IPS-NIHi11 (cell line): ENCODE measurements around the gene NOL9.
"Not testable (repeated sequence)": the region's sequence is repeated elsewhere in the genome, so short reads cannot be mapped to it uniquely, and the experiment has no call there.

Experiments
- DNase-seq: peaks from one replicate; pipeline ENCODE4 v3.0.0; 2012; ENCODE audit warnings: mixed read lengths, low spot score

NOL9 gene

GRCh38 chr1:6503884-6504602 lies 50.3 kb downstream of the NOL9 start:
- peak; percentile 17 for DNase-seq

- DNase-seq: peak; percentile 20
Measured at GRCh38 chr1:6502000-6502891, 52.1 kb downstream of the NOL9 start.

GRCh38 chr1:6501279-6501813 lies 53.0 kb downstream of the NOL9 start:
- no peak for DNase-seq

- peak; percentile 26 for DNase-seq
Measured at GRCh38 chr1:6500544-6501278, 53.6 kb downstream of the NOL9 start.

- no peak for DNase-seq
Measured at GRCh38 chr1:6499296-6499695, 55.0 kb downstream of the NOL9 start.

DNA sequence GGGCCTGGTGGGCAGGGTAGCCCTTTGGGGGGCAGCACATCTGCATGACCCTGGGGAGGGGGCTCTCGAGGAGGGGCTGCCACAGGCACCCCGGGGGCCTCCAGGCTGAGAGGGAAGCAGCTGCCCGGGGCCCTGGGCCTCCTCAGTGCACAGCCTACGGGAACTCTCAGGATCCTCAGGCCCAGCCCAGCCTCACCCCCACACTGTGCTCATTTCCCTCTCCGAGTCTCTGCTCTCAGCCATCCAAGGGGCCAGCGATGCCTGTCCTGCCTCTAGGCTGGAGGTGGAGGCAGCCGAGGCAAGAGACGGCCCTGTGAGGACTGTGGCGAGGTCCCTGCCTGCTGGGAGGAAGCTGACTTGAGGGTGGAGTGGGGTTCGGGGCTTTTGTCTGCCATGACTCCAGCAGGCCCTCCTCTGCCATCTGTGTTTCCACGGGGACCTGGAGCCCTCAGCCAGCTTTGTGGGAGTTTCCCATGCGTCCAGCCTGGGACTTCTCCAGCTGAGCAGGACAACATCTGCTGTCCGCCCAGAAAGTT lies 55.7 kb downstream of the NOL9 start:
- no peak for DNase-seq

GRCh38 chr1:6497867-6498575 lies 56.3 kb downstream of the NOL9 start:
- no peak for DNase-seq

DNA sequence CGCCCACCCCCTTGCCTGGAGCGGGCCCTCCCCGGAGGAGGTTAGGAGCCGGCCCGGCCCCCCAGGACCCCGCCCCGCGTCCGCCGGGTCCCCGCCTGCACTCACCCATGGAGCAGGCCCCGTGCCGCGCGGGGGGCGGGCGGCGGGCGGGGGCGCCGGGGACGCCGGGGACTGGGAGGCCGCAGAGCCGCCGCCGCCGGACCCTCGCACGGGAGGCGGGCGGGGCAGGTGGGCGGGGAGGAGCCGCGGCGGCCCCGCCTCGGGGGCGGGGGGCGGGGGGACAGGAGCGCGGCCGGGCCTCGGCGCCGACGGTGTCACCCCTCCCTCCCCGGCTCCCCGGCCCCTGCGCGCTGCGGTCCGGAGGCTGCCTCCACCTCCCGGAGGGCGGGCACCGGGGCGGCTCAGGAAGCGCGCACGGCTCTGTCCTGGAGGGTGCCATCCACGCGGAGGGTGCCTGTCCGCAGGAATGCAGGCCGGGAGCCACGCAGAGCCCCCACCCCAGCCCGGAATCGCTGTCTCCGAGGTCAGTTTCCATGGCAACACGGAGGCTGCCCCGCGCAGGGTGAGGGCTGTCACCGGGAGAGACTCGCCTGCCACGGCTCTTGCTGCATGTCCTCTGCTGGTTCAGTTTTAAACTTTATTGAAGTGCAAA lies 57.0 kb downstream of the NOL9 start:
- DNase-seq: peak; percentile 97

- DNase-seq: no peak
Measured at GRCh38 chr1:6496890-6497214, 57.5 kb downstream of the NOL9 start.

DNA sequence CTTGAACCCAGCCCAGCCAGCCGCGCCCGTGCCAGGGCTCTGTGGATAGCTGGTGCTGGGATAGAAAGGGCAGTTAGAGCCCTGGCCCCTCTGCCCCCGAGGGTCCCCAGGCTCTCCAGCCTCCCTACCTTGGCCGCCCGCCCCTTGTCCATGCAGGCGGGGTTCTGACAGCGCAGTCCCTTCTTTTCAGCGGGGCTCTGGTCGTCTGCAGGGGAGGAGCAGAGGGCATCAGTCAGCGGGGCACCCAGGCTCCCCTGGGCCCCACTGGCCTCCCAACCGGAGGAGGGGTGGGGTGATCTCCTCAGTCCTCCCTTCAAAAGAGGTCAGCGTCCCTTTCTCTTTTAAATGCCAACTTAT lies 58.0 kb downstream of the NOL9 start:
- DNase-seq: no peak

DNA sequence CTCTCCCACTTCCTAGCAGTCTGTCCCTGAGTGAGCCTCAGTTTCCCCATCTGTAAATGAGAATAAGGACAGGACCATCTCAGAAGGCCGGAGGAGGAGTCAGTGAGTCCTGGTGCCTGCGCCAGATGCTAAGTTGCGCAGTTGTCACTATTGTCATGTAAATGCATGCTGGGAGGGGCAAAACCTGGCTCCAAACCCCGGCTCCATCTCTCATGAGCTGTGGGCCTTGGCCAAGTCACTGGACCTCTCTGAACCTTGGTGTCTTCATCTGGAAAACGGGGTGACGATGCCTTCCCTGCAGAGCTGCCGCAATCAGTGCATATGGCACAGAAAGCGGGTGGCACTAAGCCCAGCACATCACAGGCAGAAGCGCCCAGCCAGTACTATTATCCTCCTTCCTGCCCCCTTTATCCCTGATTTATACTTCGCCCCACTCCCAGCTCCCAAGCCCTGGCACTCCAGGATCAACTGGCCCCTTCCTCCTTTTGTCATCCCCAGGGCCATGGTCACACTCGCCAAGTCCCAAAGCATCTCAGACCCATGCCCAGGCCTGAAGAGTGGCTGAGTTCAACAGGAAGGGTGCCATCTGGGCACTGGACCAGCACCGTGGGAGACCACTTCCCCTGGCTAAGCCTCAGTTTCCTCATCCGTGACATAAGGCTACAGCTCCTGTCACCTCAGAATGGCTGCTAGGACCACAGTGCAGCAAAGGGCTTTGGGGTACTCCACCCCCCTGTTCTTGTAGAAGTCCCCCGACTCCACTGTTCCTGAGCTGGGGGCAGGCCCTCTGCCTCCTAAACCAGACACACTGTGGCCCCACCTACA lies 58.6 kb downstream of the NOL9 start:
- DNase-seq: no peak

DNA sequence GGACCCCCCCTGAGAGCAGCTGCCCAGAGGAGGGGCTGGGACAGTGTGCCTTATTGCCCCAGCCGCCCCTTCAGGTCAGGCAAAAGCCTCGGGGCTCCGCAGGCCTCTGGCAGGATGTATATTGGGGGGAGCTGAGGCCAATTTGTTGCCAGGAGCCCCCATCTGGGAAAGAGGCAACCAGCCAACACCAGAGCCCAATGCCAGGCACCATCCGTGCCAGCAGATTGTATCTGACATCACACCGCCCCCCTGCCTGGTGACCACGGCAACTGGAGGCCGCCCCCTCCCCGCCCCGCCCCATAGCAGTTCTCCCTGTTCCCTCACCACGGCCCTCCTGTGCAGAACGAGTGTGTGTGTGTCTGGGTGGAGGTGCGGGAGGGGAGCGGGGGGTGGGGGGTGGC lies 59.3 kb downstream of the NOL9 start:
- DNase-seq: no peak

GRCh38 chr1:6494627-6495026 lies 59.7 kb downstream of the NOL9 start:
- no peak for DNase-seq

- not testable (repeated sequence) for DNase-seq
Measured at GRCh38 chr1:6493834-6494223, 60.5 kb downstream of the NOL9 start.

DNA sequence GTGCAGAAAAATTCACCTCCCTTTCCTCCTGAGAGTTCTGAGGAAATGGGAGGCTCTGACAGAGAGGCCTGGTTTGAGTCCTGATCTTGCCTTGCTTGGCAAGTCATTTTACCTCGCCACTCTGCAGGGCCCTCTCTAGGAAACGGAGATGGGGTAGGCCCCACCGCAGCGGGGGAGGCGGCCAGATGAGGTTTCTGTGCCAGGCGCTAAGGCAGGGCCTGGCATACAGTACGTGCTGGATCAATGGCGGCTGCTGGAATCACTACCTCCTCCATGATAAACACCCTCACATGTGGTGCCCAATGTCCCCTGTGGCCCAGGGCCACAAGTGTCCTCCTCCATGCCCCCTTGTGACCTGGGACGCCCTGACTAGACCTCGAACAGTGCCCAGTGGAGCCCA lies 62.3 kb downstream of the NOL9 start:
- no peak for DNase-seq

- no peak for DNase-seq
Measured at GRCh38 chr1:6491480-6491962, 62.8 kb downstream of the NOL9 start, which contains the start of gene PLEKHG5. TSS of gene PLEKHG5 (minus strand) at chr1:6491667. CDS start at chr1:6477571, 14,096 bp downstream.

DNA sequence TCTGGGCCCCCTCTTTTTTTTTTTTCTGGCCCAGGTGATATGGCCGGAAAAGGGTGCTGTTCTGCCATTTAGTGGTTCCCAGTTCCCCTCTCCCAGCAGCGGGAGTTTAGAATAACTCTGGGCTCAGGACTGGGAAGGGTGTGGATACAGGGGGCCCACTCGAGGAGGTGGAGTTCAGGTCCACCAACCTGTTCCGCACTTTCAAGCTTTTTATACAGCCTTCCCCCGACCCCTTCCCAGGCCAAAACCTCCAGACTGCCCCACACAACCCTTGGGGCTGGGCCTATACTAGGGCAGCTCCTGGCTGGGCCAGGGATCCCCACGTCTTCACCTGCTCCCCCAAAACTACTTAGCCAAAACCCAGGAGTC lies 63.2 kb downstream of the NOL9 start:
- DNase-seq: no peak

DNA sequence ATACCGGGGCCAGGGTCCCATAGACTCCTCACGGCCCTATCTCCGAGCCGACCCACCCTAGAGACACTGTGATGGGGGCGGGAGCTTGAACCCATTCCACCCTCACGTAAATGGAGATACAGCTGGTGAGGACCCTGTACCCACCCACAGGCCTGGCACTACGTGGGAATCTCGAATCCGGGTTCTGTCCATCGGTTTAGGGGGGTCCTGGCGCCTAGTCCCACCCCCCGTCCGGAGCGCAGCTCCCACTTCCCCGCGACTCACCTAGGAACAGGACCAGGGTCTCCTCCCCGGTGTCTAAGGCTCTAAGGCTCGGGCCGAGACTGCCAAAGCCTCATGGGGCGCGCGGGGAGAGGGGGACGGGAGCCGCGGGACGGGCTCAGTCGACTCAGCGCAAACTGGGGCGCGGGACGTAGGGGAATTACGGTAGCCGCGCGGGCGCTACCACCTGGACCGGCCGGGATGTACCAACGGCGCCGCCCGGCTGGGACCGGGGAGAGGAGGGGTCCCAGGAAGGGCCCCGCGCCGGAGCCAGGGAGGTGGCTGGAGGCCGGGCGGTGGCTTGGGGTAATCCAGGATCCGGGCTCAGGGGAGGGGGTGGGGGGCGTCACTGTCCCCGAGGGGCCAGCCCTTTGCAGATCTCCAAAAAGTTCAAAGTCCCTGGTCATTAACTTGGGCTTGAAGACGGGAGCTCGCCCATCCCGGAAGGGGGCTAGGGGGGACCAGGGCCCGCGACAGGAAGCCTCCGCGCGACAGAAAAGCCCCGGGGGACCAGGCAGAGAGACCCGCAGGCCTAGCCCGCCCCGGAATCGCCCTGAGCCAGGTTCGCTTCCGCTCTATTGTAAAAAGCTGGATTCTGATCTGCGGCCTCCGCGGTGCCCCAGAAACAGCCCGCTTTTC lies 63.9 kb downstream of the NOL9 start:
- peak; percentile 89 for DNase-seq

DNA sequence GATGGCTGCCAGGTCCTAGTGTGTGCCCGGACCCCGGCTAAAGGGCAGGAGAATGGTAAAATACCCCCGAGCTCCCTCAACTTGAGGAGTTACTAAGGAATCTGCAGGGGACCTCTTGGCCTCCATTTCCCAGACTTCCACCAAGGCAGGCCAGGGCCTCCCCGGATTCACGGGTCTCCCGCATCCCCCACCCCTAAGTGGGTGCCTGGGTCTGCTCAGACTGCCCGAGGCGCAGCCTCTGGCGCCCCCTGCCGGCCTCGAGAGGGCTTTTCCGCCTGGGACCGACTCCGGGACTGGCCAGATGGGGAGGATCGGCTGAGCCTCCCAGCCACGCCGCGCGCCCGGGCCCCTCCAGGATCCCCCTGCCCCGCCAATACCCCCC lies 64.5 kb downstream of the NOL9 start:
- DNase-seq: peak; percentile 90
